GM19467 (cell line): ENCODE data around the gene CRYBG1.

ENCODE experiments used
- ATAC-seq: cut with Tn5 transposase; IDR thresholded peaks from one replicate; pipeline ENCODE4 v1.9.1; 2021; ENCODE audit warnings: mild to moderate bottlenecking, moderate library complexity; ENCODE audit not compliant: unreplicated experiment

The CRYBG1 gene

DNA sequence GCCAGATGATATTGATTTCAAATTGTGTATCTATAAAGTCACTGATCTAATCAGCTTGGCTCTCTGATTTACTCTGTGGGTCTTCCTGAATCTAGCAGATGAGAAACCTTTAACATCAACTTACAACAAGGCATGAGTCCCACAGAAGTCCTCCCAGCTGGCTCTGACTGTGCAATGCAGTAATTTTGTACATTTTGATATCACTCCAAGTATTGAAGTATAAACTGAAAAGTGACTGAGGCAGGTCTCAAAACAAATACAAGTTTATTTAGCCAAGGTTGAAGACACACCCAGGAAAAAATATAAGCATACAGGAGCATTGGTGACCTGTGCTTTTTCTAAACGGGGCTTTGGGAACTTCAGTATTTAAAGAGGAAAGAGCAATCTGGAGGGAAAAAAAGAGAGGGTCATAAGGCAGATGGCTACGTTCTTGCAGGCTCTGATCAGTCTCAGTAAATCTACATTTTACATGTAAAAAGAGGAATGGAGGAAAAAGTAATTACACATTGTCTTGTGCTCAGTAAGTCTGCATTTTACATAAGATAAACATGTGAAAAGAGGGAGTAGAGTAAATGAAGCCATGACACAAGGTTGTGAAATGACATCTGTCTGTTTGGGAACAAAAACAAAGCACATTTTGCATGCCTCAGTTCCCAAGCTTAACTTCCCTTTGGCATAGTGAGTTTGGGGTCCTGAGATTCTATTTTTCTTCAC lies 59.5 kb downstream of the CRYBG1 start:
- ATAC-seq: no peak

DNA sequence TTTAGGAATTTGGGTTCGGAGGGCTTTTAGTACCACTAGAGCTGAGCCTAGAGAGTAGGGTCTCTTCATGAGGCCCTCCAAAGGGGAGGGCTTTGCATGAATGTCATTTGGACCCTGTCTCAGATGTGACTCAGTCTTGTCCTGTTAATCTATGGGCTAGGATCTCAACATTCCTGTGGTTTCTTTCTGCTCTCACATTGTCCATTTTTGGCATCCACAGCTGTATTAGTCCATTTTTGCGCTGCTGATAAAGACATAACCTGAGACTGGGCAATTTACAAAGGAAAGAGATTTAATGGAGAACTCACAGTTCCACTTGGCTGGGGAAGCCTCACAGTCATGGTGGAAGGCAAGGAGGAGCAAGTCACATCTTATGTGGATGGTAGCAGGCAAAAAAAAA lies 61.0 kb downstream of the CRYBG1 start:
- ATAC-seq: no peak

DNA sequence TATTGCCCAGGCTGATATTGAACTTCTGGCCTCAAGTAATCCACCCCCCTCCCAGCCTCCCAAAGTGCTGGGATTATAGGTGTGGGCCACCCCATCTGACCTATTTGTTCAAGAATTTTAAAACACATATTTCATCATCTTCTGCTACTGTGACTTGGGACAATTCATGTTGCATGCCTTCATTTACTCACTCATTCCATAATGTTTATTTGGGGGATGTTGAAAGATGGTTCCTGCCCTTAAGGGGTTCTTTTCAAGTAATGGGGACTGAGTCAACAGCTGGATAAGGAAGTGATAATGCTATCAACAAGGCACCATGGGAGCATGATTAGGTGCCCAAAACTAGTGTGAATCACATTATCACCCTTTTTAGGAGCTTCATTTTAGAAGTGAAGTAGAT lies 62.0 kb downstream of the CRYBG1 start:
- ATAC-seq: no peak

DNA sequence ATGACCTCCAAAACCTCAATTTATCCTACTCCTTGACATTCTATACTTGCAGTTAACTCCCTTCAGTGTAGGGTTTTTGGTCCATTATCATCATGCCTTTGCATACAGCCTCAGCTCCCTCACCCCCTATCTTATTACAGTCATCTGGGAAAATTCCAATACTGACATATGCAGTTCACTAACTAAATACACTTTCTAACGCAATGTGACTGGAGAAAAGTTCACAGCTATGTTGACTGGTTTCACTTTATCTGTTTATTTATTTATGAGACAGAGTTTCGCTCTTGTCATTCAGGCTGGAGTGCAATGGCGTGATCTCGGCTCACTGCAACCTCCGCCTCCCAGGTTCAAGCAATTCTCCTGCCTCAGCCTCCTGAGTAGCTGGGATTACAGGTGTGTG lies 64.9 kb downstream of the CRYBG1 start:
- no peak for ATAC-seq

DNA sequence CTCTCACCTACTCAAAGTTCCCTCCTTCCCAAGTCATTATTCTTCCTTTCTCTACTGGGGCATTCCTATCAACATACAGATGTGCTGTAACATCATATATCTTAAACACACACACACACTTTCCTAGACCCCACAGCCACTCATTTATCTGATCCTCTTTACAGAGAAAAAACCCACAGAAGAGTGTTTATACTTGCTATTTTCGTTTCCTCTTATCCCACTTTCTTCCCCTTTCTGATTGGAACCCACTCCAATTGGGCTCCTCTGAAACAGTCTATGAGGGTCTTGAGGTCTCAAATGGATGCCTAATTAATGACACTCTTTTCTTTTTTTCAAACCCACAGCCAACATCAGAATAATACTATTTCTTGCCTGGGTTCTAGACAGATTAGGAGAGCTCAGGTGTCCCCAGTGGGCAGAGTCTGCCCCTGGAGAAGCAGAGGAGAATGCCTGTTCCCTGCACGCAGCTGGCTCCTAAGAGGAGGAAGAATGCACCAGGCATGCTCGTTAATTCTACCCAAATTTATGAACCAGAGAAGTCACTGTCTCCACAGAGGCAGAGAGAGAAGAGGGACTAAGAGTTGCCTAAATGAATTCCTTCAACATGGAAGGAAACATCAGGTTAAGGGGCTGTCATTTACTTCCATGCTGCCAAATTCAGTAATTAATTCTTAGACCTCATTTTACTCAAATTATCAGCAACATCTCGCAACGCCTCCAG lies 65.9 kb downstream of the CRYBG1 start:
- ATAC-seq: no peak

DNA sequence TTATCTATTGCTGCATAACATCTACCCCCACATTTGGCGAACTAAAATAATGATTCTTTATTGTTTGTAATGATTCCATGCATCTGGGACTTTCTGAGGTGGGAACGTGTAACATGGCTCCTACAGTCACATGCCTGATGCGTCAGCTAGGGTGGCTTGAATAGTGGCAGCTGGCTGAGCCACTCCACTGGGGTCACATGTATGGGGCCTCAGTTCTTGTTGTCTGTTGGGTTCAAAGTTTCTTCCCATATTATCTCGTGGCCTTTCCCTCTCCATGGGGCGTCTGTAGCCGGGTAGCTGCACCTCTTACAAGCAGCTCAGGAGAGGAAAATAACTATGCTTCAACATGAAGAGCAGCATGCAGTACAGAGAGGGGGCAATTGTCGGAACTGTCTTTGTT lies 69.9 kb downstream of the CRYBG1 start:
- ATAC-seq: no peak

DNA sequence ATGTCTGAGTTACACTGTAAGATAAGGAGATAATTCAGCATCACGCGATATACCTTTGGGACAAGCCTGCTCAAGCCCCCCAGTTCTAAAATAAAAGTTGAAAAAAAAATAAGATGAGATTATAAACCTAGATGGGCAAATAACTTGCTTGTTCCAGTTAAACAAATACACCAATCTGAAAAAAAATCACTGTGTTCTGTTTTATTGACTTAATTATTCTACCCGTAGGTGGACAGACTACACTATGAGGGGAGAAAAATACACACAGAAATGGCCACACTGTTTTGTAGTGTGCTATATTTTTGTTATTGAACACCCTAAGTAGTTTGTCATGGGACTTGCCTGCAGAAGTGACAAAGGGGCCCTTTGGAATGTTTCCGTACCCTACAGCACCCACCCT lies 70.9 kb downstream of the CRYBG1 start:
- no peak for ATAC-seq

DNA sequence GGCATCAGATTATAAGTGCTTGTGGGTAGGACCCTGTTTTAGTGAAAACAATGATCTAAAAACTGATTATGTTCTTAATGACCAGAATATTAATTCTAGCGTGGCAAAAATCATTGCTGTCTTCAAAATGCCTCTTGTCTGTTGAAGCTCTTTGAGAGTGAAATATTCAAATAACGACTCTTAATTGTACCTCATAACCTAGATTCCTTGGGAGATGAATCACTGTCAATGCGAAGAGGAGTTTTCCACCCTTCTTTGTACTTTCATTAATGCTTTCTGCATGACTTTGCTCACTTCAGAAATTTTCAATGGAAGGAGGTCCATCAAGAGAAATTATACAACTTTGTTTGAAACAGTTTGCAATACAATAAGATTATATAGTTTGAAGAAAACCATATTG lies 71.5 kb downstream of the CRYBG1 start:
- ATAC-seq: no peak

DNA sequence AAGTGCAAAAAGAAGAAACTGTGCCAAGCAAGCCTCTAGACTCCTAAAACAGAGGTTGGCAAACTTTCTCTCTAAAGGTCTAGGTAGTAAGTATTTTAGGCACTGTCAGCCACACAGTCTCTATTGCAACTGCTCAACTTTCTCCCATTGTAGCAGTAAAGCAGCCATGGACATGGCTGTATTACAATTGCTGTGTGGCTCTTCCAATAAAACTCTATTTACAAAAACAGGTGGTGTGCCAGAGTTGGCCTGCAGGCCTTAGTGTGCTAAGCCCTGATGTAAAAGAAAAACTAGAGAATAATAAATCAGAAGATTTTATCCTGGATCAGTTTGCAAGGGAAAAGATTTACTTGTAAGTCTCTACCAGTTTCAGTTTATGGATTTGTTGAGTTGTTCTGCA lies 74.0 kb downstream of the CRYBG1 start:
- ATAC-seq: no peak

DNA sequence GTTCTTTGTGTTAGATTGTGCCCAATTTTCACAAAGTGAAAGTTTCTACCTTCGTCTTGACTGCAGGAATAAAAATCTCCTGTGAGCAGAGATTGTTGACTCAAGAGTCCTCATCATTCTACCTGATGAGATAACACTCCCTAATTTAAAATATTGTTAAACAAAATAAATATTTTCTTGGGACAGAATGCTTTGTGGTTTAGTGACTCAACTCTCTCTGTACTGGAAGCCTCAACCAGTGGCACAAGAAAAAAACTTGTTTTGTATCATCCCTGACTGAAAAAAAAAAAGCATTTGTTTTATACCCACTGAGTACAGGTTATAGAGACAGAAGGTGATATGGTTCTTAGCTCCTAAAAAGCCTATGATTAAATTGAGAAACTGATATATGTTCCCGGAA lies 78.9 kb downstream of the CRYBG1 start:
- no peak for ATAC-seq

DNA sequence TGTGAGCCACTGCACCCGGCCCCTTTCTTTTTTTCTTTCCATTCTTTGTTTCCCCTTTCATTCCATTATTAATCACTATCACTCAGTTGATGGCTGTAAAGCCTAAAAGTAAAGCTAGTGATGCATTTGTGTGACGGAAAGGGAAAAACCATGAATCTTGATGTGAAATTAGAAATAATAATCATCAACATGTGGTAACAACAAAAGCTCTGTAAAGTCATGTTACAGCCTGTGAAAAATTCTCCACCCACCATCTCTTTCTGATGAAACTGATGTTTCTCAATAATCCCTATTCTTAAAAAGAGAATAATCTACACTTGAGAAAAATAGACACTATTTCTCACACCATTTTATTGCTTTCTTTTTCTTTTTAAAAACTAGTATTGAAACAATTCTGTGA lies 80.0 kb downstream of the CRYBG1 start:
- no peak for ATAC-seq

DNA sequence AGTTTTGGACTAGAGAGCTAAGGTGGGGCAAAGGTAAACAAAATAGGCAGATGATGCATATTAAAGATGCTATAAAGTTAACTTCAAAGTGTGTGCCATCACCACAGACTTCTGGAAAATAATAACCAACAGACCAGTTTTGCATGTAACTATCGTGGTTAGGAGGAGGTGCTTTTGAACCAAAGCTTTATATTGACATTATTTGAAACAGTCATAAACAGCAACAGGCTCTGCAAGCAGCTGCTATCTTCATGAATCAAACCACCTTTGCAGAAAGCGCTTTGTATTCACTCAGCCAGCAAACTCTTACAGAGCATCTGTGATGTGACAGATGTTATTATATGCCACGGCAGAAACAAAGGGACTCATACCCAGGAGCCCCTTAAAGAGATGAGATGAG lies 81.9 kb downstream of the CRYBG1 start:
- no peak for ATAC-seq

DNA sequence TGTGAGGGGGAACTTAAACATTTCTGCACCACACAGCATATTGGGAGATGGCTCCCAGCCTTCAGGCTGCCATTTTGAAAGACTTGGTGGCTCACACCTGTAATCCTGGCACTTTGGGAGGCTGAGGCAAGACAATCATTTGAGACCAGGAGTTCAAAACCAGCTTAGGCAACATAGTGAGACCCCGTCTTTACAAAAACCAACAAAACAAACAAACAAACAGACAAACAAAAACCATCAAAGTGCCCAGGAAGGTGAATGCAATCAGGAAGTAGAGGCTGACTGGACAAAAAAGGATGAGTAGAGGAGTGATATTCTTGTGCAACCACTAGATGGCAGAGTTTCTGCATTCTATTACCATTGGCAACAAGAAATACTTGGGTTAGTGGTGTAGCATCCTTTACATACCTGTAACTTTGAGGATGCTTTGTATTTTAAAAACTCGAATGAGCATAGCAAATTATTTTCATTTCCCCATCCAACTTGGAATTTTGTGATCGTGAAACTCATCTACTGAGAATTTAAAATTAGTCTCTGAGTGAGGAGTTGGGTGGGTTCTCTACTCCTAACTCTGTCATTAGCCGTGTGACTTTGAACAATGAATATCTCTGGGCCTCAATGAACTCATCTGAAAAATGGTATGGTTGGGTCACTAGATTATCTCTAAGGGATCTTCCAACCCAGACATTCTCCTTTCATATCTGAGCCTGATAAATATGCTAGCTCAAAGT lies 84.4 kb downstream of the CRYBG1 start:
- ATAC-seq: peak; percentile 58

DNA sequence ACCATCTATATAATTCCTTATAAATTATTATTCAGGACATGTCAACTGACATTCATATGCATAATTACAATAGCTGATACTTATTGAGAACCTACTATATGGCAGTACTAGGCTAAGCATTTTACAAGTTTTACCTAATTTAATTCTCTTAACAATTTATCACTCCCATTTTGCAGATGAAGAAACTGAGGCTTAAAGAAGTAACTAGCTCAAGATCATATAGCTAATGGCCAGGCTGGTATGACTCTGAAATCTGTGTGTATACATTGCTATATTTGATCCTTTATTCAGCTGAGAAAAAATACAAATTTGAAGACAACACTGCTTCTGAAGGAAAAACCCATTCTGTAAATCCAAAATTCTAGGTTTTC lies 85.0 kb downstream of the CRYBG1 start:
- no peak for ATAC-seq

DNA sequence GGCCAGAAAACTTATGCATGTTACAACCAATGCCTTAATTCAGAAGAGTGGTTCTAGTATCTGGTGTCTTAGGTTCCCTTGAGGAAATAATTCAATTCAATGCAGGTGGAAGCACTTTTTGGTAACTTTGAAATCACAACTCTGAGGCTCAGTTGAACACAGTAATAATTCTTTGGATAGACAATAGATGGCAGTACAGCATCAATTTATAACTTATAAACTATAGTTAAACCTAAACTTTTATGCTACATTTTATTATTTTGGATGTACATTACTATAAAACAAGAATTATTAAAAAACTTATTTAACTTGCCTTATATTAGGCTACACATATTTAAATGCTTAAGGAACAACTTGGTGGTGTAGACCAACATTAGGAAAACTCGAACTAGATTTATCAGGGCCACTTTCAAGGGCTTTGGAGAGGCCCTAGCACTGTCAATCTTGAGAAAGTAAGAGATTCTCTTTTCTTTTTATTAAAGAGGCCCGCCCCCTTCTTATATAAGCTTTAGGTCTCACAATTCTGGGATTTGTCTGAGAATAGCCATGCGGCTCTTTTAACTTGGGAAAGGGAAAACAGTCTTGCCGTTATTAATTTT lies 85.9 kb downstream of the CRYBG1 start:
- no peak for ATAC-seq

DNA sequence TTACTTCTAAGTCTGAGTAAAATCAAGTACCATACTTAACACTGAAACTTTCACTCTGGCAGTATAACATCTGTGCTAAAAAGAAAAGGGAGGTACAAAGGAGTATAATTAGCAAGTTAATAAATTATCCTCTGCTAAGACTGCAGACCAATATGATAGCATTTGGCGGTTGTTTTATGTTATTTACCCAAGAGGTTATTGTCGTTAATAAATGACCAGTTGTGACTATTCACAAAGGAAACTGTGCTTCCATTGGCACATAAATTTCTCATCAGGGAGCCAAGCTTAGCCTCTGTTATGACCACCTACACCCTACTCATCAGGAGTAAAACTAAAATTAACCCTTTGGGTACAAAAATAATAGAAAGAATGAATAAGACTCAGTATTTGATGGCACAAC lies 86.5 kb downstream of the CRYBG1 start:
- no peak for ATAC-seq

DNA sequence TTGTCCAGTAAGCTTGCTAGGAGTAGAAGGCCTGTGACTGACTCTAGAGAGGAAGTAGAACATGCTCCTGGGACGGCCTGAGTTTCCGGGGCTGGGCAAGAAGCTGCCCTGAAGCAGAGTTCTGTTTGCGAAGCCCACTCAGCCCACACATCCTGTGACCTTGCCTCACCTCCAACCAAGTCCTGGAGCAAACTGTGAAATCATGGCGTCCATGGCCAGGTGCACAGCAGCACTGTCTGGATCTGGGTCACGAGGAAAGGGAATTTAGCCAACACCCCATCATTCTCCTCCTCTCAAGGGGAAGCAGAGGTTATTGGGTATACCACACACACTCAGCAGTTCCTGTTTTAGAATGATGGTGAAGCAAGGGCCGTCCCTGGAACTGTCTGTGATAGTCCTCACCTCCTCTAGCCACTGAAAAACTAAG lies 87.5 kb downstream of the CRYBG1 start:
- peak; percentile 52 for ATAC-seq

DNA sequence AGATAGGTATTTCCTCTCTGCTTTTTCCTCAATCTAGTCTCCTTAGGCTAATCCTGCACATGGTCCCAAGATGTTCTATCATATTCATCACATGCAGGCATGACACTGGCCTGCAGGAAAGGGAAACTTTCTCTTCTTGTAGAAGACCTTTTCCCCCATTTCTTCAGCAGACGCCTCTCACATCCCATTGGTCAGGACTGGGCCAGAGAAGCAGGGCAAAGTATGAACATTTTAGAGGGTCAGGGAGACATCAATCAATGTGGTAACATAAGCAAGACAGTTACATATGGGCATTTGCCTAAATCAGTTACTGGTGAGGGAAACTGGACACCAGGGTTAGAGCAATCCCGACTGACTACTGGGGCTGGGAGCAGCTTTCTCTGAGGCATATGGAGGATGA lies 90.1 kb downstream of the CRYBG1 start:
- no peak for ATAC-seq

DNA sequence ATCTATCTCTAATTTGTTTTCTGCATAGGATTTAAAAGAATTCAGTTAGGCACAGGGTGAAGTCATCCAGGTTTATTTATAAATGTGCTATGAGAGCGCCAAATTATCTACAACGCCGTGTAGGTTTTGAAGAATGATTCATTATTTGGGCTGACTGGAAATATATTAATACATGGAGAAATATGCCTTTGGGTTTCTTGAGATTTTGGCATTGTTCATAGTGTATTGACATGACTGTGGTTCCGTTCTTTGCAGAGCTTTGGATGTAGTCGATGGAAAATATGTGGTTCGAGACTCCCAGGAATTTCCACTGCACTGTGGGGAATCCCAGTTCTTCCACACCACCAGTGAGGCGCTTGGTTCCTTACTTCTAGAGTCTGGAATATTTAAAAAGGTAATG lies 90.9 kb downstream of the CRYBG1 start:
- ATAC-seq: no peak

DNA sequence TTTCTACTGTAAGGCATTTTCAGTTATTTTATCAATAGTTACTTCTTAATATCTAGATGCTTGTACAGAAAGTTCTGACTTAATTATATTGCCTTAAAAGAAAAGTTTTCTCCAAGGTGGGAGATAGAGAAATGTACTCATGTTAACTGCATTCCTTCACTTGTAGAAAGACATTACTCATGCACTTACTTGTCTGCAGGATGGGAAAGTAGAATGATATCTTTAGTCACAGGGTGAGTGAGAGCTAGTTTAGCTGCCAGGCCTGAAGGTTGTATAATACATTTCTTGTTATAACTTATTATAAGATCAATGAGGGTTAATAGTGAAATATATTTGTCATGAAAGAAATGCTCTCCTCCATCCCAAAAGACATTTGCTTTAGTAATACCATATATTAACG lies 92.1 kb downstream of the CRYBG1 start:
- no peak for ATAC-seq

DNA sequence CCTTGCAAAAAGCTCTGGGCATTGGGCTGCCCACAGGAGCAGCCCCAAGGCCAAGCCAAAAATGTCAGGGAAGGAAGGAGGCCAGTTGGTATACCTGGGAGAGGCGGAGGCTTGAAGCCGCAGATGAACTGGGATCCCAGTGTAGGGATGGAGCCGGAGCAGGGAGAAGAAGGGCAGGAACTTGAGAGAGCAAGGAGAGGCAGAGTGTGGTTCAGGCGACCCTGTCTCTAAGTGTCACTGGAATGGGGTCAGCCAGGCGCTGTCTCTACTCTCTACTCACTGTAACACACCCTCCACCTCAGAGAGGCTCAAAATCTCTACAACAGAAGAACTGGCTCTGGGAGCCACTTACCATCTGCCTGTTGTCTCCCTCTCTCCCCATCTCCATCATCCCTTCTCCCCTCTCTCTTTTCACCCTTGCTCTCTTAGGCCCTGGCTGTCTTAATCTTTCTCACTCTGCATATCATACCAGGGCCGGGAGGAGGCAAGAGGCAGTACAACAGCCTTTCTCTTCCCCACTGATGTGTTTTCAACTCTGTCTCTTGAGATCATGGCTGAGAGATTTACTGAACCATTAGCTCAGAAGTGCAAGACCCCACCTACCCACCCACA lies 93.3 kb downstream of the CRYBG1 start:
- ATAC-seq: no peak
